GM10248 (cell line): ENCODE data around the gene CENPU.

Experiments used
- CTCF ChIA-PET: fragments of 300-600 bp; sonication (Branson Sonifier 250); formaldehyde crosslinking; extraction: SDS; loops from one replicate; lab custom pipeline; 2021; ENCODE audit warnings: antibody characterized with exemption; lab: Yijun Ruan, JAX
- POLR2A ChIA-PET: fragments of 350-650 bp; sonication (Branson Sonifier 250); formaldehyde crosslinking; extraction: SDS; loops from one replicate; lab custom pipeline; 2020; ENCODE audit warnings: antibody characterized with exemption; lab: Yijun Ruan, JAX
- DNase-seq: peaks from one replicate; pipeline ENCODE4 v3.0.0; 2012; ENCODE audit errors: extremely low spot score
- CTCF ChIP-seq: IDR thresholded peaks from 2 replicates; pipeline ENCODE4 v1.5.1; 2012; ENCODE audit warnings: mild to moderate bottlenecking, low read depth; ENCODE audit errors: extremely low read depth, missing control alignments, control extremely low read depth

CENPU gene

GRCh38 chr4:184755278-184755677 lies 21.4 kb upstream of the CENPU start:
- no peak for TF ChIP-seq CTCF
- CTCF ChIA-PET = interaction anchor here (1.6 to 1.7 kb wide), 2 partner anchors 10 to 491 kb away, joined by 4 to 5 read pairs; no protein-coding TSS in a partner anchor
- POLR2A ChIA-PET = no interaction called here
- DNase-seq = no peak

GRCh38 chr4:184752496-184753275 lies 18.8 kb upstream of the CENPU start:
- CTCF ChIA-PET = interaction anchor here (0.7 to 2.8 kb wide), 5 partner anchors 11 to 488 kb away, joined by 3 to 11 read pairs (median 3); no protein-coding TSS in a partner anchor
- TF ChIP-seq CTCF = no peak
- DNase-seq = no peak
- POLR2A ChIA-PET = no interaction called here

- no peak for TF ChIP-seq CTCF
- CTCF ChIA-PET = interaction anchor here (1.1 to 2.8 kb wide), 4 partner anchors 12 to 229 kb away, joined by 3 to 11 read pairs (median 4); no protein-coding TSS in a partner anchor
- POLR2A ChIA-PET = no interaction called here
- DNase-seq = no peak
These were observed 17.7 kb upstream of the CENPU start for GRCh38 chr4:184751585-184751956.

GRCh38 chr4:184750926-184751584 lies 17.2 kb upstream of the CENPU start:
- DNase-seq = no peak
- ChIA-PET CTCF (interaction anchor here (0.9 to 2.8 kb wide), 5 partner anchors 11 to 254 kb away, joined by 3 to 11 read pairs (median 6); no protein-coding TSS in a partner anchor), POLR2A (no interaction called here)
- no peak for TF ChIP-seq CTCF

- ChIA-PET CTCF (interaction anchor here (1.1 kb wide), 1 partner anchor 257 kb away, joined by 4 read pairs; no protein-coding TSS in a partner anchor), POLR2A (no interaction called here)
- no peak for TF ChIP-seq CTCF
- DNase-seq = no peak
These were observed 14.4 kb upstream of the CENPU start for GRCh38 chr4:184748251-184748652.

- CTCF ChIA-PET = interaction anchor here (0.7 to 3.0 kb wide), 12 partner anchors 9 to 483 kb away, joined by 3 to 32 read pairs (median 4); partner anchors contain the start of gene CENPU
- TF ChIP-seq CTCF = no peak
- DNase-seq = no peak
- POLR2A ChIA-PET = no interaction called here
These were observed 13.3 kb upstream of the CENPU start for GRCh38 chr4:184747034-184747830.
